IMR-90 (cell line): ENCODE results near the gene PDGFD. TPM values are rescaled to one million over a fixed set of nuclear protein-coding genes. Genes with fewer than 3 reads are reported as not detected.

Experiments used
- ATAC-seq: fragments of 200-7000 bp; cut with Tn5 transposase; 2 replicates; pipeline ENCODE4 v1.9.1; 2020; ENCODE audit warnings: low read depth, mild to moderate bottlenecking, moderate library complexity
- BruUV-seq: library from RNA; stranded (reverse); fragments of 400-500 nt; replicated peaks from 2 replicates; lab custom pipeline; 2021; lab: Mats Ljungman, UMichigan
- CTCF ChIA-PET: fragments of 300-600 bp; formaldehyde crosslinking; extraction: SDS; loops from one replicate; lab custom pipeline; 2021; ENCODE audit warnings: antibody characterized with exemption; lab: Yijun Ruan, JAX
- POLR2A ChIA-PET: fragments of 300-600 bp; sonication (Branson Sonifier 250); formaldehyde crosslinking; loops from one replicate; lab custom pipeline; 2022; ENCODE audit warnings: antibody characterized with exemption; ENCODE audit not compliant: unreplicated experiment; lab: Charles Lee
- DNase-seq: peaks from one replicate; pipeline ENCODE4 v3.0.0; 2013
- H2AFZ ChIP-seq: replicated peaks from 2 replicates; pipeline ENCODE3; 2013; ENCODE audit warnings: low read length, mild to moderate bottlenecking; ENCODE audit not compliant: poor library complexity
- H2AK5ac ChIP-seq: 2 replicates; pipeline ENCODE4 v1.6.1; 2013; ENCODE audit warnings: low read depth, low read length, inconsistent platforms
- H2AK9ac ChIP-seq: replicated peaks from 2 replicates; pipeline ENCODE3; 2013; ENCODE audit warnings: mild to moderate bottlenecking, low read depth, low read length, moderate library complexity; ENCODE audit not compliant: poor library complexity
- H2BK120ac ChIP-seq: 2 replicates; pipeline ENCODE4 v1.6.1; 2013; ENCODE audit warnings: low read depth, low read length, inconsistent platforms
- H2BK15ac ChIP-seq: 3 replicates; pipeline ENCODE4 v1.6.1; 2013; ENCODE audit warnings: low read depth, low read length, inconsistent platforms
- H2BK20ac ChIP-seq: 2 replicates; pipeline ENCODE4 v1.6.1; 2013; ENCODE audit warnings: low read depth, mild to moderate bottlenecking, inconsistent platforms, low read length, moderate library complexity
- H2BK5ac ChIP-seq: 2 replicates; pipeline ENCODE4 v1.6.1; 2013; ENCODE audit warnings: mild to moderate bottlenecking, low read depth, low read length, inconsistent platforms; ENCODE audit not compliant: poor library complexity, severe bottlenecking
- H3K14ac ChIP-seq: replicated peaks from 2 replicates; pipeline ENCODE4 v1.6.1; 2013; ENCODE audit warnings: low read depth, low read length, inconsistent platforms
- H3K18ac ChIP-seq: 2 replicates; pipeline ENCODE4 v1.6.1; 2013; ENCODE audit warnings: low read depth, low read length, control low read depth
- H3K23ac ChIP-seq: 2 replicates; pipeline ENCODE4 v1.6.1; 2013; ENCODE audit warnings: low read depth, low read length, inconsistent platforms
- H3K27ac ChIP-seq: 2 replicates; pipeline ENCODE4 v1.5.1; 2013; ENCODE audit warnings: mild to moderate bottlenecking, control low read depth, low read length; ENCODE audit not compliant: insufficient read depth
- H3K27me3 ChIP-seq: 2 replicates; pipeline ENCODE4 v1.6.1; 2013; ENCODE audit warnings: low read length; ENCODE audit not compliant: control insufficient read depth, insufficient read depth
- H3K36me3 ChIP-seq: 2 replicates; pipeline ENCODE4 v1.6.1; 2013; ENCODE audit warnings: low read length, mixed read lengths; ENCODE audit not compliant: control insufficient read depth, insufficient read depth
- H3K4ac ChIP-seq: 2 replicates; pipeline ENCODE4 v1.6.1; 2013; ENCODE audit warnings: low read depth, low read length, inconsistent platforms
- H3K4me1 ChIP-seq: 2 replicates; pipeline ENCODE4 v1.6.1; 2013; ENCODE audit warnings: low read length, mixed read lengths; ENCODE audit not compliant: control insufficient read depth, insufficient read depth
- H3K4me2 ChIP-seq: 2 replicates; pipeline ENCODE4 v1.6.1; 2013; ENCODE audit warnings: low read depth, mild to moderate bottlenecking, control low read depth, low read length, moderate library complexity
- H3K4me3 ChIP-seq: 2 replicates; pipeline ENCODE4 v1.5.1; 2013; ENCODE audit warnings: low read depth, mild to moderate bottlenecking, control low read depth, low read length, moderate library complexity; ENCODE audit not compliant: insufficient read depth
- H3K56ac ChIP-seq: 2 replicates; pipeline ENCODE4 v1.6.1; 2013; ENCODE audit warnings: low read length, inconsistent platforms; ENCODE audit not compliant: insufficient read depth; ENCODE audit errors: extremely low read depth
- H3K79me1 ChIP-seq, 2 experiments: 2 replicates each; pipeline ENCODE4 v1.6.1; 2013; ENCODE audit warnings: low read length in 2 of 2, inconsistent platforms in 1 of 2, low read depth in 1 of 2
- H3K9ac ChIP-seq: 2 replicates; pipeline ENCODE4 v1.6.1; 2013; ENCODE audit warnings: low read depth, low read length, control low read depth
- H3K9me1 ChIP-seq: 2 replicates; pipeline ENCODE4 v1.6.1; 2013; ENCODE audit warnings: low read length, inconsistent platforms; ENCODE audit not compliant: insufficient read depth
- H3K9me3 ChIP-seq: 2 replicates; pipeline ENCODE4 v1.6.1; 2013; ENCODE audit warnings: low read length; ENCODE audit not compliant: control insufficient read depth, insufficient read depth
- H4K20me1 ChIP-seq: 2 replicates; pipeline ENCODE4 v1.6.1; 2013; ENCODE audit warnings: low read length, inconsistent platforms; ENCODE audit not compliant: insufficient read depth
- H4K5ac ChIP-seq: 2 replicates; pipeline ENCODE4 v1.6.1; 2013; ENCODE audit warnings: mild to moderate bottlenecking, low read depth, low read length, control low read depth
- H4K8ac ChIP-seq, 2 experiments: 2 replicates each; pipeline ENCODE4 v1.6.1; 2013; ENCODE audit warnings: low read depth in 2 of 2, low read length in 2 of 2, control low read depth in 1 of 2, inconsistent platforms in 1 of 2
- H4K91ac ChIP-seq: 2 replicates; pipeline ENCODE4 v1.6.1; 2013; ENCODE audit warnings: low read depth, low read length, inconsistent platforms; ENCODE audit not compliant: insufficient read depth
- BHLHE40 ChIP-seq: fragments of 150-350 bp; IDR thresholded peaks from 2 replicates; pipeline ENCODE4 v1.6.1; 2016; ENCODE audit warnings: mild to moderate bottlenecking, low read depth, low read length
- CEBPB ChIP-seq: IDR thresholded peaks from 2 replicates; pipeline ENCODE4 v1.6.1; 2012; ENCODE audit warnings: low read depth, low read length, improper control_type of control experiment
- CHD1 ChIP-seq: IDR thresholded peaks from 2 replicates; pipeline ENCODE4 v1.6.1; 2012; ENCODE audit warnings: low read depth, low read length, improper control_type of control experiment
- CTCF ChIP-seq: conservative IDR thresholded peaks from 2 replicates; pipeline ENCODE4 v1.5.1; 2012; ENCODE audit warnings: mild to moderate bottlenecking, low read depth, low read length, improper control_type of control experiment
- MAFK ChIP-seq: IDR thresholded peaks from 2 replicates; pipeline ENCODE4 v1.6.1; 2012; ENCODE audit warnings: low read depth, low read length, improper control_type of control experiment
- MAZ ChIP-seq: IDR thresholded peaks from 2 replicates; pipeline ENCODE4 v1.6.1; 2012; ENCODE audit warnings: low read depth, mild to moderate bottlenecking, low read length, improper control_type of control experiment, moderate library complexity, borderline replicate concordance
- MXI1 ChIP-seq: IDR thresholded peaks from 2 replicates; pipeline ENCODE4 v1.6.1; 2012; ENCODE audit warnings: low read depth, mild to moderate bottlenecking, low read length, moderate library complexity, borderline replicate concordance
- NFE2L2 ChIP-seq: fragments of 150-350 bp; IDR thresholded peaks from 2 replicates; pipeline ENCODE4 v1.6.1; 2016; ENCODE audit warnings: low read depth, mild to moderate bottlenecking, low read length
- POLR2A ChIP-seq: IDR thresholded peaks from 2 replicates; pipeline ENCODE4 v1.6.1; 2012; ENCODE audit warnings: mild to moderate bottlenecking, low read depth, low read length
- RCOR1 ChIP-seq: IDR thresholded peaks from 2 replicates; pipeline ENCODE4 v1.6.1; 2012; ENCODE audit warnings: mild to moderate bottlenecking, low read length, improper control_type of control experiment; ENCODE audit not compliant: insufficient replicate concordance
- RFX5 ChIP-seq: IDR thresholded peaks from 2 replicates; pipeline ENCODE4 v1.8.0; 2012; ENCODE audit warnings: low read depth, mild to moderate bottlenecking, low read length, moderate library complexity
- SMC3 ChIP-seq: fragments of 150-350 bp; IDR thresholded peaks from 2 replicates; pipeline ENCODE4 v1.6.1; 2016; ENCODE audit warnings: low read depth, mild to moderate bottlenecking, antibody characterized with exemption, low read length, moderate library complexity
- USF2 ChIP-seq: fragments of 150-350 bp; IDR thresholded peaks from 2 replicates; pipeline ENCODE4 v1.6.1; 2017; ENCODE audit warnings: mild to moderate bottlenecking, antibody characterized with exemption, low read length, low read depth
- WGBS, 2 experiments: methylation state at CpG; one replicate each; pipeline versions ENCODE4 v1.1.5 to v1.1.7; 2013; ENCODE audit warnings: missing lambda C conversion rate in 2 of 2; ENCODE audit not compliant: insufficient read length in 1 of 2; ENCODE audit errors: extremely low coverage in 2 of 2; 5-methylcytosine and 5-hydroxymethylcytosine counted together
- dilution Hi-C: fragments of 300-500 bp; cut with HindIII; formaldehyde crosslinking; loops from one replicate; pipeline ENCODE4 v1.14.3; 2018; ENCODE audit warnings: low sequenced_read_pairs; ENCODE audit not compliant: unreplicated experiment
- in situ Hi-C: fragments of 300-500 bp; cut with MboI; formaldehyde crosslinking; loops from 3 replicates; pipeline ENCODE4 v1.14.3; 2019; ENCODE audit warnings: low sequenced_read_pairs, inconsistent platforms, mixed read lengths
- intact Hi-C: fragments of 100-400 bp; cut with micrococcal nuclease; formaldehyde crosslinking; loops from 2 replicates; pipeline ENCODE4 v1.10.0; 2022
- polyA plus RNA-seq, 3 experiments: library from polyadenylated mRNA; depleted of rRNA; stranded (reverse); fragments of >200 nt; gene quantifications; 2 replicates each; pipeline ENCODE4 v1.2.3, GENCODE V29; 2012; ENCODE audit warnings: low replicate concordance in 1 of 3
- total RNA-seq: library from RNA; depleted of rRNA; stranded (reverse); fragments of >200 nt; gene quantifications from 2 replicates; pipeline ENCODE4 v1.2.3, GENCODE V29; 2012
- TF ChIP-seq, protein P1 (sequence below): fragments of 150-350 bp; IDR thresholded peaks from 2 replicates; pipeline ENCODE4 v1.6.1; 2016; ENCODE audit warnings: low read depth, mild to moderate bottlenecking, low read length, moderate library complexity, borderline replicate concordance

Gene PDGFD
- total and polyA plus RNA-seq, 2 of the 4 experiments (the other 2 are of a cell fraction) = 2.1 to 3.0 TPM

DNA sequence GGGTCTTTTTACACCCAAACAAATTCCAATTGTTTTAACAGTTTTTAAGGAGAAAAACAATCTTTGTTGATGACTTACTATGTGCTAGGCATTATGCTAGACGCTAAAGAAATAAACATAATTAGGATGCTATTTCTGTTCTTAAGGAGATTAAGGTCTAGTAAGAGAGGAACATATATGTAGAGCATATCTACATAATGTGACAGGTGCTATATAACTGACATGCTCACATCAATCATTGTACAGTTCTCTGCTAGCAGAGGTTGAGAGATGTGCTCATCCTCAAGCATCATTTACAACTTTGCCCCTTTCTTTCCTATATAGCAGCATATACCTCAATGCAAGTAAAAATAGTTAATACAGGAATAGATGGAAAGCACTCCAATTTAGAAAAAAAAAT is 37.5 kb downstream of the PDGFD start:
- dilution Hi-C loops (no loop called here), intact Hi-C loops (no loop called here), in situ Hi-C loops (no loop called here)
- Histone ChIP-seq H3K4me2 (no peak overlapping the region), H3K23ac (no peak overlapping the region), H4K8ac (no peak overlapping the region), H3K4ac (no peak overlapping the region), H2BK120ac (no peak overlapping the region), H2AK5ac (no peak overlapping the region), H4K20me1 (no peaks in the 10 kb centered on the region), H3K9me1 (no peaks in the 10 kb centered on the region), H2AK9ac (no peak overlapping the region), H4K5ac (no peak overlapping the region), H2BK15ac (no peak overlapping the region), H3K27me3 (no peaks in the 10 kb centered on the region), H3K4me1 (peaks cover 4% of the 10 kb centered on the region; the same call in 1 of the 2 replicates), H3K14ac (no peak overlapping the region), H3K79me1 (no peaks in the 10 kb centered on the region), H2BK20ac (no peak overlapping the region), H3K18ac (no peak overlapping the region), H3K9ac (no peak overlapping the region), H2AFZ (no peak overlapping the region), H3K4me3 (no peak overlapping the region), H3K9me3 (no peaks in the 10 kb centered on the region), H3K27ac (no peak overlapping the region), H2BK5ac (no peak overlapping the region), H3K36me3 (no peaks in the 10 kb centered on the region), H3K56ac (no peak overlapping the region), H4K91ac (no peak overlapping the region)
- POLR2A ChIA-PET = no interaction called here
- DNase-seq (no peak), ATAC-seq (no peak)
- CTCF ChIA-PET = no interaction called here
- no TSS peak for BruUV-seq
- TF ChIP-seq SMC3 (no peak), RFX5 (no peak), POLR2A (no peak), USF2 (no peak), MAZ (no peak), CHD1 (no peak), NFE2L2 (no peak), RCOR1 (no peak), CTCF (no peak), MXI1 (no peak), MAFK (no peak), BHLHE40 (no peak), CEBPB (no peak)
- TF ChIP-seq, protein P1, sequence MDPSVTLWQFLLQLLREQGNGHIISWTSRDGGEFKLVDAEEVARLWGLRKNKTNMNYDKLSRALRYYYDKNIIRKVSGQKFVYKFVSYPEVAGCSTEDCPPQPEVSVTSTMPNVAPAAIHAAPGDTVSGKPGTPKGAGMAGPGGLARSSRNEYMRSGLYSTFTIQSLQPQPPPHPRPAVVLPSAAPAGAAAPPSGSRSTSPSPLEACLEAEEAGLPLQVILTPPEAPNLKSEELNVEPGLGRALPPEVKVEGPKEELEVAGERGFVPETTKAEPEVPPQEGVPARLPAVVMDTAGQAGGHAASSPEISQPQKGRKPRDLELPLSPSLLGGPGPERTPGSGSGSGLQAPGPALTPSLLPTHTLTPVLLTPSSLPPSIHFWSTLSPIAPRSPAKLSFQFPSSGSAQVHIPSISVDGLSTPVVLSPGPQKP = no peak
- no CpG with 5 or more reads among the region's 1 CpG for WGBS, 2 experiments
